HEK293 (cell line): ENCODE results near the gene SLC25A39.

Experiments
- FEZF1 ChIP-seq: fragments of 450-650 bp; formaldehyde crosslinking; IDR thresholded peaks from 2 replicates; pipeline ENCODE4 v1.5.1; 2016; ENCODE audit warnings: missing biosample characterization, missing genetic modification characterization
- KLF1 ChIP-seq: fragments of 450-650 bp; formaldehyde crosslinking; IDR thresholded peaks from 2 replicates; pipeline ENCODE4 v1.5.1; 2016; ENCODE audit warnings: missing biosample characterization, missing genetic modification characterization
- PRDM1 ChIP-seq: fragments of 450-650 bp; formaldehyde crosslinking; IDR thresholded peaks from 2 replicates; pipeline ENCODE4; 2016; ENCODE audit warnings: missing biosample characterization, missing genetic modification characterization
- REPIN1 ChIP-seq: fragments of 450-650 bp; formaldehyde crosslinking; IDR thresholded peaks from 2 replicates; pipeline ENCODE4 v1.5.1; 2017; ENCODE audit warnings: missing biosample characterization, missing genetic modification characterization, low read depth
- SCRT1 ChIP-seq: fragments of 450-650 bp; formaldehyde crosslinking; IDR thresholded peaks from 2 replicates; pipeline ENCODE4 v1.5.1; 2016; ENCODE audit warnings: missing biosample characterization, missing genetic modification characterization, borderline replicate concordance
- ZBTB21 ChIP-seq: fragments of 450-650 bp; formaldehyde crosslinking; IDR thresholded peaks from 2 replicates; pipeline ENCODE4 v1.5.1; 2017; ENCODE audit warnings: missing biosample characterization, missing genetic modification characterization
- ZFP3 ChIP-seq: fragments of 450-650 bp; formaldehyde crosslinking; IDR thresholded peaks from 2 replicates; pipeline ENCODE4 v1.5.1; 2016; ENCODE audit warnings: low read depth, missing biosample characterization, missing genetic modification characterization
- ZNF112 ChIP-seq: fragments of 450-650 bp; formaldehyde crosslinking; IDR thresholded peaks from 2 replicates; pipeline ENCODE4 v1.5.0; 2017; ENCODE audit warnings: missing biosample characterization, missing genetic modification characterization
- ZNF114 ChIP-seq: fragments of 450-650 bp; formaldehyde crosslinking; IDR thresholded peaks from 2 replicates; pipeline ENCODE4 v1.5.0; 2017; ENCODE audit warnings: missing biosample characterization, missing genetic modification characterization
- ZNF202 ChIP-seq: fragments of 450-650 bp; formaldehyde crosslinking; IDR thresholded peaks from 2 replicates; pipeline ENCODE4 v1.5.1; 2016; ENCODE audit warnings: missing biosample characterization, missing genetic modification characterization, borderline replicate concordance
- ZNF292 ChIP-seq: fragments of 450-650 bp; formaldehyde crosslinking; IDR thresholded peaks from 2 replicates; pipeline ENCODE4 v1.5.1; 2016; ENCODE audit warnings: low read depth, missing biosample characterization, missing genetic modification characterization, borderline replicate concordance
- ZNF302 ChIP-seq: fragments of 450-650 bp; formaldehyde crosslinking; IDR thresholded peaks from 2 replicates; pipeline ENCODE4 v1.5.1; 2016; ENCODE audit warnings: missing biosample characterization, missing genetic modification characterization, low read depth
- ZNF426 ChIP-seq: fragments of 450-650 bp; formaldehyde crosslinking; IDR thresholded peaks from 2 replicates; pipeline ENCODE4 v1.5.1; 2017; ENCODE audit warnings: missing biosample characterization, missing genetic modification characterization, mild to moderate bottlenecking, inconsistent platforms, moderate library complexity
- ZNF585B ChIP-seq: fragments of 450-650 bp; formaldehyde crosslinking; IDR thresholded peaks from 2 replicates; pipeline ENCODE4 v1.5.1; 2016; ENCODE audit warnings: missing biosample characterization, missing genetic modification characterization
- ZNF701 ChIP-seq: fragments of 450-650 bp; formaldehyde crosslinking; IDR thresholded peaks from 2 replicates; pipeline ENCODE4 v1.5.1; 2016; ENCODE audit warnings: missing biosample characterization, missing genetic modification characterization
- ZNF768 ChIP-seq: fragments of 450-650 bp; formaldehyde crosslinking; IDR thresholded peaks from 2 replicates; pipeline ENCODE4 v1.5.1; 2018; ENCODE audit warnings: missing biosample characterization, mild to moderate bottlenecking, missing genetic modification characterization
- ZNF792 ChIP-seq: fragments of 450-650 bp; formaldehyde crosslinking; IDR thresholded peaks from 2 replicates; pipeline ENCODE4 v1.5.1; 2016; ENCODE audit warnings: missing biosample characterization, missing genetic modification characterization
- ZNF830 ChIP-seq: fragments of 450-650 bp; IDR thresholded peaks from 2 replicates; pipeline ENCODE4 v1.5.0; 2018; ENCODE audit warnings: missing biosample characterization, missing genetic modification characterization, low read depth, mild to moderate bottlenecking, moderate library complexity
- TF ChIP-seq, protein P1 (sequence below): sonication (generic); formaldehyde crosslinking; IDR thresholded peaks from 2 replicates; pipeline ENCODE4 v1.8.1; 2022; ENCODE audit warnings: mild to moderate bottlenecking, moderate library complexity, missing genetic modification reagents
- TF ChIP-seq, protein P2 (sequence below): fragments of 450-650 bp; formaldehyde crosslinking; IDR thresholded peaks from 2 replicates; pipeline ENCODE4 v1.5.1; 2016; ENCODE audit warnings: missing biosample characterization, missing genetic modification characterization, low read depth
- TF ChIP-seq, protein P3 (sequence below): fragments of 450-650 bp; formaldehyde crosslinking; IDR thresholded peaks from 2 replicates; pipeline ENCODE4 v1.5.1; 2016; ENCODE audit warnings: missing biosample characterization, missing genetic modification characterization, borderline replicate concordance
- TF ChIP-seq, protein P4 (sequence below): fragments of 450-650 bp; formaldehyde crosslinking; IDR thresholded peaks from 2 replicates; pipeline ENCODE4 v1.5.1; 2016; ENCODE audit warnings: missing biosample characterization, missing genetic modification characterization
- TF ChIP-seq, protein P5 (sequence below): fragments of 450-650 bp; formaldehyde crosslinking; IDR thresholded peaks from 2 replicates; pipeline ENCODE4 v1.5.1; 2017; ENCODE audit warnings: missing biosample characterization, missing genetic modification characterization
- TF ChIP-seq, protein P6 (sequence below): fragments of 450-650 bp; formaldehyde crosslinking; IDR thresholded peaks from 2 replicates; pipeline ENCODE4 v1.5.1; 2016; ENCODE audit warnings: missing biosample characterization, missing genetic modification characterization, low read depth
- TF ChIP-seq, protein P7 (sequence below): fragments of 450-650 bp; formaldehyde crosslinking; IDR thresholded peaks from 2 replicates; pipeline ENCODE4 v1.5.1; 2016; ENCODE audit warnings: missing biosample characterization, missing genetic modification characterization

Gene SLC25A39

DNA sequence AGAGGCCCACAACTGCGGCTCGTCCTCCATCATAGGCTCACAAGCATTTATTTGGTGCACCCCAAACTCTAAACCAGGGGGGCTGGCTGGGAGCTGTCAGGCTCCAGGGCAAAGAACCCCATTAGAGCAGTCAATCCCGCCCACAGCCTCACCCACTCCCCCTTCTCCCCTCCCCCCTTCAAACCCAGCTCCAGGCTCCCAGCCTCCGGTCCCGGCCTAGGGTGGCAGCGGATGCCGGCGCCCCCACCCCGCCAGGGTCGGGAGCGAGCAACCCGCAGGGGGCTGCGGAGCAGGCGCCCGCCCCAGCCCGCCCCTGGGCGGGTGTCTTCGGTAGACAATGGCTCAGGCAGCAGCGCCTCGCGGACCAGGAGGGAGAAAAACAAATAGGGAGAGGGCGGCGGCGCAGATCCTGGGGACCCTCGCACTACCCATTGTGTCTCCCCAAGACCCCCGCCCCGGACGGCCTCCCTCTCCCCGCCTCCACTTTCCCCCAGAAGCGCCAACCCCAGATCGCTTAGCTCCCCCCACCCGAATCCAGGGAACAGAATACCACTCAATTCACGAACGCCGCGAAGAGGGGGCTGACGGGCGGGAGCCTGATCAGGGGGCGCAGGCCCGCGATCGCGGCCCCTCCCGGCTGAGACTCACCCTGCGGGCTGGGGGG lies 38.5 kb upstream of the SLC25A39 start (continued):
- TF ChIP-seq ZNF768 (tag by site-specific recombination) (no peak), SCRT1 (tag by site-specific recombination) (no peak), FEZF1 (tag by site-specific recombination) (no peak), ZNF292 (no peak), ZNF585B (no peak), ZNF830 (tag by site-specific recombination) (no peak), PRDM1 (tag by site-specific recombination) (no peak), ZBTB21 (tag by site-specific recombination) (no peak), ZNF112 (no peak), ZNF202 (no peak), REPIN1 (tag by site-specific recombination) (no peak), ZNF114 (tag by site-specific recombination) (no peak), ZNF302 (no peak), ZFP3 (no peak), ZNF792 (no peak), KLF1 (tag by site-specific recombination) (peak; percentile 48), ZNF426 (no peak), ZNF701 (tag by site-specific recombination) (no peak)
- TF ChIP-seq, protein P1, sequence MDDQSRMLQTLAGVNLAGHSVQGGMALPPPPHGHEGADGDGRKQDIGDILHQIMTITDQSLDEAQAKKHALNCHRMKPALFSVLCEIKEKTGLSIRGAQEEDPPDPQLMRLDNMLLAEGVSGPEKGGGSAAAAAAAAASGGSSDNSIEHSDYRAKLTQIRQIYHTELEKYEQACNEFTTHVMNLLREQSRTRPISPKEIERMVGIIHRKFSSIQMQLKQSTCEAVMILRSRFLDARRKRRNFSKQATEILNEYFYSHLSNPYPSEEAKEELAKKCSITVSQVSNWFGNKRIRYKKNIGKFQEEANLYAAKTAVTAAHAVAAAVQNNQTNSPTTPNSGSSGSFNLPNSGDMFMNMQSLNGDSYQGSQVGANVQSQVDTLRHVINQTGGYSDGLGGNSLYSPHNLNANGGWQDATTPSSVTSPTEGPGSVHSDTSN = no peak
- TF ChIP-seq, protein P2, sequence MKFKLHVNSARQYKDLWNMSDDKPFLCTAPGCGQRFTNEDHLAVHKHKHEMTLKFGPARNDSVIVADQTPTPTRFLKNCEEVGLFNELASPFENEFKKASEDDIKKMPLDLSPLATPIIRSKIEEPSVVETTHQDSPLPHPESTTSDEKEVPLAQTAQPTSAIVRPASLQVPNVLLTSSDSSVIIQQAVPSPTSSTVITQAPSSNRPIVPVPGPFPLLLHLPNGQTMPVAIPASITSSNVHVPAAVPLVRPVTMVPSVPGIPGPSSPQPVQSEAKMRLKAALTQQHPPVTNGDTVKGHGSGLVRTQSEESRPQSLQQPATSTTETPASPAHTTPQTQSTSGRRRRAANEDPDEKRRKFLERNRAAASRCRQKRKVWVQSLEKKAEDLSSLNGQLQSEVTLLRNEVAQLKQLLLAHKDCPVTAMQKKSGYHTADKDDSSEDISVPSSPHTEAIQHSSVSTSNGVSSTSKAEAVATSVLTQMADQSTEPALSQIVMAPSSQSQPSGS (tag by site-specific recombination) = no peak
- TF ChIP-seq, protein P3, sequence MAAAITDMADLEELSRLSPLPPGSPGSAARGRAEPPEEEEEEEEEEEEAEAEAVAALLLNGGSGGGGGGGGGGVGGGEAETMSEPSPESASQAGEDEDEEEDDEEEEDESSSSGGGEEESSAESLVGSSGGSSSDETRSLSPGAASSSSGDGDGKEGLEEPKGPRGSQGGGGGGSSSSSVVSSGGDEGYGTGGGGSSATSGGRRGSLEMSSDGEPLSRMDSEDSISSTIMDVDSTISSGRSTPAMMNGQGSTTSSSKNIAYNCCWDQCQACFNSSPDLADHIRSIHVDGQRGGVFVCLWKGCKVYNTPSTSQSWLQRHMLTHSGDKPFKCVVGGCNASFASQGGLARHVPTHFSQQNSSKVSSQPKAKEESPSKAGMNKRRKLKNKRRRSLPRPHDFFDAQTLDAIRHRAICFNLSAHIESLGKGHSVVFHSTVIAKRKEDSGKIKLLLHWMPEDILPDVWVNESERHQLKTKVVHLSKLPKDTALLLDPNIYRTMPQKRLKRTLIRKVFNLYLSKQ (tag by site-specific recombination) = no peak
- TF ChIP-seq, protein P4, sequence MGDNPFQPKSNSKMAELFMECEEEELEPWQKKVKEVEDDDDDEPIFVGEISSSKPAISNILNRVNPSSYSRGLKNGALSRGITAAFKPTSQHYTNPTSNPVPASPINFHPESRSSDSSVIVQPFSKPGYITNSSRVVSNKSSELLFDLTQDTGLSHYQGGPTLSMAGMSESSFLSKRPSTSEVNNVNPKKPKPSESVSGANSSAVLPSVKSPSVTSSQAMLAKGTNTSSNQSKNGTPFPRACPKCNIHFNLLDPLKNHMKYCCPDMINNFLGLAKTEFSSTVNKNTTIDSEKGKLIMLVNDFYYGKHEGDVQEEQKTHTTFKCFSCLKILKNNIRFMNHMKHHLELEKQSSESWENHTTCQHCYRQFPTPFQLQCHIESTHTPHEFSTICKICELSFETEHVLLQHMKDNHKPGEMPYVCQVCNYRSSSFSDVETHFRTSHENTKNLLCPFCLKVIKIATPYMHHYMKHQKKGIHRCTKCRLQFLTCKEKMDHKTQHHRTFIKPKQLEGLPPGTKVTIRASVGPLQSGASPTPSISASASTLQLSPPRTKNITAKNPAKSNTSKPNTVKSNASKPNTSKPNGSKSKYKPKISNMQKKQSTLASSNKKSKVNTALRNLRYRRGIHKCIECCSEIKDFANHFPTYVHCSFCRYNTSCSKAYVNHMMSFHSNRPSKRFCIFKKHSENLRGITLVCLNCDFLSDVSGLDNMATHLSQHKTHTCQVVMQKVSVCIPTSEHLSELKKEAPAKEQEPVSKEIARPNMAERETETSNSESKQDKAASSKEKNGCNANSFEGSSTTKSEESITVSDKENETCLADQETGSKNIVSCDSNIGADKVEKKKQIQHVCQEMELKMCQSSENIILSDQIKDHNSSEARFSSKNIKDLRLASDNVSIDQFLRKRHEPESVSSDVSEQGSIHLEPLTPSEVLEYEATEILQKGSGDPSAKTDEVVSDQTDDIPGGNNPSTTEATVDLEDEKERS (tag by site-specific recombination) = no peak
- TF ChIP-seq, protein P5, sequence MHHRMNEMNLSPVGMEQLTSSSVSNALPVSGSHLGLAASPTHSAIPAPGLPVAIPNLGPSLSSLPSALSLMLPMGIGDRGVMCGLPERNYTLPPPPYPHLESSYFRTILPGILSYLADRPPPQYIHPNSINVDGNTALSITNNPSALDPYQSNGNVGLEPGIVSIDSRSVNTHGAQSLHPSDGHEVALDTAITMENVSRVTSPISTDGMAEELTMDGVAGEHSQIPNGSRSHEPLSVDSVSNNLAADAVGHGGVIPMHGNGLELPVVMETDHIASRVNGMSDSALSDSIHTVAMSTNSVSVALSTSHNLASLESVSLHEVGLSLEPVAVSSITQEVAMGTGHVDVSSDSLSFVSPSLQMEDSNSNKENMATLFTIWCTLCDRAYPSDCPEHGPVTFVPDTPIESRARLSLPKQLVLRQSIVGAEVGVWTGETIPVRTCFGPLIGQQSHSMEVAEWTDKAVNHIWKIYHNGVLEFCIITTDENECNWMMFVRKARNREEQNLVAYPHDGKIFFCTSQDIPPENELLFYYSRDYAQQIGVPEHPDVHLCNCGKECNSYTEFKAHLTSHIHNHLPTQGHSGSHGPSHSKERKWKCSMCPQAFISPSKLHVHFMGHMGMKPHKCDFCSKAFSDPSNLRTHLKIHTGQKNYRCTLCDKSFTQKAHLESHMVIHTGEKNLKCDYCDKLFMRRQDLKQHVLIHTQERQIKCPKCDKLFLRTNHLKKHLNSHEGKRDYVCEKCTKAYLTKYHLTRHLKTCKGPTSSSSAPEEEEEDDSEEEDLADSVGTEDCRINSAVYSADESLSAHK (tag by site-specific recombination) = no peak
- TF ChIP-seq, protein P6, sequence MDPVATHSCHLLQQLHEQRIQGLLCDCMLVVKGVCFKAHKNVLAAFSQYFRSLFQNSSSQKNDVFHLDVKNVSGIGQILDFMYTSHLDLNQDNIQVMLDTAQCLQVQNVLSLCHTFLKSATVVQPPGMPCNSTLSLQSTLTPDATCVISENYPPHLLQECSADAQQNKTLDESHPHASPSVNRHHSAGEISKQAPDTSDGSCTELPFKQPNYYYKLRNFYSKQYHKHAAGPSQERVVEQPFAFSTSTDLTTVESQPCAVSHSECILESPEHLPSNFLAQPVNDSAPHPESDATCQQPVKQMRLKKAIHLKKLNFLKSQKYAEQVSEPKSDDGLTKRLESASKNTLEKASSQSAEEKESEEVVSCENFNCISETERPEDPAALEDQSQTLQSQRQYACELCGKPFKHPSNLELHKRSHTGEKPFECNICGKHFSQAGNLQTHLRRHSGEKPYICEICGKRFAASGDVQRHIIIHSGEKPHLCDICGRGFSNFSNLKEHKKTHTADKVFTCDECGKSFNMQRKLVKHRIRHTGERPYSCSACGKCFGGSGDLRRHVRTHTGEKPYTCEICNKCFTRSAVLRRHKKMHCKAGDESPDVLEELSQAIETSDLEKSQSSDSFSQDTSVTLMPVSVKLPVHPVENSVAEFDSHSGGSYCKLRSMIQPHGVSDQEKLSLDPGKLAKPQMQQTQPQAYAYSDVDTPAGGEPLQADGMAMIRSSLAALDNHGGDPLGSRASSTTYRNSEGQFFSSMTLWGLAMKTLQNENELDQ (tag by site-specific recombination) = no peak
- TF ChIP-seq, protein P7, sequence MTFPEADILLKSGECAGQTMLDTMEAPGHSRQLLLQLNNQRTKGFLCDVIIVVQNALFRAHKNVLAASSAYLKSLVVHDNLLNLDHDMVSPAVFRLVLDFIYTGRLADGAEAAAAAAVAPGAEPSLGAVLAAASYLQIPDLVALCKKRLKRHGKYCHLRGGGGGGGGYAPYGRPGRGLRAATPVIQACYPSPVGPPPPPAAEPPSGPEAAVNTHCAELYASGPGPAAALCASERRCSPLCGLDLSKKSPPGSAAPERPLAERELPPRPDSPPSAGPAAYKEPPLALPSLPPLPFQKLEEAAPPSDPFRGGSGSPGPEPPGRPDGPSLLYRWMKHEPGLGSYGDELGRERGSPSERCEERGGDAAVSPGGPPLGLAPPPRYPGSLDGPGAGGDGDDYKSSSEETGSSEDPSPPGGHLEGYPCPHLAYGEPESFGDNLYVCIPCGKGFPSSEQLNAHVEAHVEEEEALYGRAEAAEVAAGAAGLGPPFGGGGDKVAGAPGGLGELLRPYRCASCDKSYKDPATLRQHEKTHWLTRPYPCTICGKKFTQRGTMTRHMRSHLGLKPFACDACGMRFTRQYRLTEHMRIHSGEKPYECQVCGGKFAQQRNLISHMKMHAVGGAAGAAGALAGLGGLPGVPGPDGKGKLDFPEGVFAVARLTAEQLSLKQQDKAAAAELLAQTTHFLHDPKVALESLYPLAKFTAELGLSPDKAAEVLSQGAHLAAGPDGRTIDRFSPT (tag by site-specific recombination) = no peak
